ENCODE data around the gene MYH14.

Gene MYH14

GRCh38 chr19:50187937-50188336 is 15.5 kb upstream of the MYH14 start:
- no peaks in the 10 kb centered on the region for H3K36me3 ChIP-seq (replicated peaks)
- H3K27me3 ChIP-seq (replicated peaks): no peaks in the 10 kb centered on the region
- TF ChIP-seq CTCF (IDR thresholded peaks at IDR 0.05; ENCODE audit: low read depth, low read length, missing control alignments): no peak
- H3K4me3 ChIP-seq (ENCODE audit: low read depth, low read length): no peak overlapping the region
- no peak for DNase-seq
- no peak overlapping the region for H3K27ac ChIP-seq
- in situ Hi-C loops (cut with HindIII; ENCODE audit: low pct_ligation_motif_present, low sequenced_read_pairs): no loop called here

DNA sequence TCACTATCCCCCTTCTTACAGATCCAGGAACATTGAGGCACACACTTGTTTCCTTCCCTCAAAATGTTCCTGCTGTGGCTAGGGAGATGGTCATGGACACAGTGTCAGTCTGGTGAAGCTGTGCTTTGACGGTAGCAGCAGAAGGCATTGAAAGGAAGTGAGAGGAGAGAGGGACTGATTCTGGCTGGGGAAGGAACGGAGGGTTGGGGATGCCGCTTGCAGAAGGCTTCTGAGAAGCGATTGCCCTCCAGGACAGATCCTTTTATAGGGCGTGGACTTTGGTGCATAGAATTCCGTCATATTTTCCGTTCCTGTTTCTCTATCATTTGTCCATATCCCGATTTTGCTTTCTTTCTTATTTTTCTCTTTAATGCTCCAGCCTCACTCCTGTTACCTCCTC is 14.1 kb upstream of the MYH14 start:
- Histone ChIP-seq H3K4me3 (ENCODE audit: low read depth, low read length) (no peak overlapping the region), H3K27ac (no peak overlapping the region), H3K36me3 (replicated peaks) (no peaks in the 10 kb centered on the region), H3K27me3 (replicated peaks) (no peaks in the 10 kb centered on the region)
- no peak for DNase-seq
- in situ Hi-C loops (cut with HindIII; ENCODE audit: low pct_ligation_motif_present, low sequenced_read_pairs): no loop called here
- no peak for TF ChIP-seq CTCF (IDR thresholded peaks at IDR 0.05; ENCODE audit: low read depth, low read length, missing control alignments)

GRCh38 chr19:50190439-50190891 is 13.0 kb upstream of the MYH14 start:
- H3K4me3 ChIP-seq (ENCODE audit: low read depth, low read length): no peak overlapping the region
- no peaks in the 10 kb centered on the region for H3K36me3 ChIP-seq (replicated peaks)
- no peak for DNase-seq
- no peak for TF ChIP-seq CTCF (IDR thresholded peaks at IDR 0.05; ENCODE audit: low read depth, low read length, missing control alignments)
- in situ Hi-C loops (cut with HindIII; ENCODE audit: low pct_ligation_motif_present, low sequenced_read_pairs): no loop called here
- H3K27ac ChIP-seq: no peak overlapping the region
- H3K27me3 ChIP-seq (replicated peaks): no peaks in the 10 kb centered on the region

GRCh38 chr19:50191216-50191615 is 12.2 kb upstream of the MYH14 start:
- no peak for TF ChIP-seq CTCF (IDR thresholded peaks at IDR 0.05; ENCODE audit: low read depth, low read length, missing control alignments)
- Histone ChIP-seq H3K27ac (no peak overlapping the region), H3K27me3 (replicated peaks) (no peaks in the 10 kb centered on the region), H3K4me3 (ENCODE audit: low read depth, low read length) (no peak overlapping the region), H3K36me3 (replicated peaks) (no peaks in the 10 kb centered on the region)
- DNase-seq: no peak
- in situ Hi-C loops (cut with HindIII; ENCODE audit: low pct_ligation_motif_present, low sequenced_read_pairs): no loop called here

DNA sequence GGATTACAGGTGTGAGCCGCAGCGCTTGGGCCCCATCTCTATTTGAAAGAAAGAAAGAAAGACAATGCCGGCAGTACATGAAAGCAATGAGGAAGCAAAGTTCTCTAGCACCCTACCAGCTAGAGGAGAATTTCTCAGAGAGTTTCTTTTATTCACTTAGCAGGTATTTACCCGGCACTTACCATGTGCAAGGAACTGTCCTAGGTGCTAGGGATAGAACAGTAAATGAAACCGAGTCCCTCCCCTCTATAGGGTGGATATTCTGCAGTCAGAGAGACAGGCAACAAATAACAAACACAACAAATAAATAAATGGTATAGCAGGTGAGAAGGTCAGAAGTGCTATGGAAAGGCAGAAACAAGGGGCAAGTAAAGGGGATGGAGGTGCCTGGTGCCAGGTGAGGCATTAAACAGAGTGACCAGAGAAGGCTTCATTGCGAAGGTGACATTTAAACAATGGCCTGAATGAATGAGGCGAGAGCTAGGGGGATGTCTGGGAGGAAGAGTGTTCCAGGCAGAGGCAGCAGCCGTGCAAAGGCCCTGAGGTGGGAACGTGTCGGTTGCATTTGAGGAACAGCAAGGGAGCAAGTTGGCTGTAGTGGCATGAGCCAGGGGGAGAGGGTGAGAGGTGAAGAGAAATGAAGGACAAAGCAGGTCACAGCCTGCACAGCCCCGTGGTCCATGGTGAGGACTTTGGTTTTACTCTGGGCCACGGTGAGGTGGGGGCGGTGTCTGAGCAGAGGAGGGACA is 10.8 kb upstream of the MYH14 start:
- no peaks in the 10 kb centered on the region for H3K36me3 ChIP-seq (replicated peaks)
- in situ Hi-C loops (cut with HindIII; ENCODE audit: low pct_ligation_motif_present, low sequenced_read_pairs): no loop called here
- H3K27me3 ChIP-seq (replicated peaks): no peaks in the 10 kb centered on the region
- no peak for TF ChIP-seq CTCF (IDR thresholded peaks at IDR 0.05; ENCODE audit: low read depth, low read length, missing control alignments)
- DNase-seq: no peak
- H3K27ac ChIP-seq: no peak overlapping the region
- H3K4me3 ChIP-seq (ENCODE audit: low read depth, low read length): no peak overlapping the region

DNA sequence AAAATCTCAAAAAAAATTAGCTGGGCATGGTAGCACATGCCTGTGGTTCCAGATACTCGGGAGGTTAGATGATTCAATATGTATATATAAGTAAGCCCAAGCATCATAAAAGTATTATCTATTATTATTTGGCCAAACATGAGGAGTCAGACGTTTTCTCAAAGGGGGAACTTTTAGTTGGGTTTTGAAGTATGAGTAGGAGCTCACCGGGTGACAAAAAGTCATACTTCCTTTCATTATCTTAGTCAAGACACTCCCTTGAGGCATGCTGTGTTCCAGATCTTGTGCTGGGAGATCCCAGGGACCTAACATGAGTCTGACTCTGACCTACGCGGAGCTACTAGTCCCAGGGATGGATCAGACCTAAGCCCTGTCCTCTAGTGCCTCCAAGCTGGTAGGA is 8.2 kb upstream of the MYH14 start:
- in situ Hi-C loops (cut with HindIII; ENCODE audit: low pct_ligation_motif_present, low sequenced_read_pairs): no loop called here
- no peak for DNase-seq
- H3K27me3 ChIP-seq (replicated peaks): no peaks in the 10 kb centered on the region
- no peak for TF ChIP-seq CTCF (IDR thresholded peaks at IDR 0.05; ENCODE audit: low read depth, low read length, missing control alignments)
- no peak overlapping the region for H3K4me3 ChIP-seq (ENCODE audit: low read depth, low read length)
- H3K27ac ChIP-seq: no peak overlapping the region
- H3K36me3 ChIP-seq (replicated peaks): no peaks in the 10 kb centered on the region
